ENCODE measurements around the gene CNKSR2.

DNA sequence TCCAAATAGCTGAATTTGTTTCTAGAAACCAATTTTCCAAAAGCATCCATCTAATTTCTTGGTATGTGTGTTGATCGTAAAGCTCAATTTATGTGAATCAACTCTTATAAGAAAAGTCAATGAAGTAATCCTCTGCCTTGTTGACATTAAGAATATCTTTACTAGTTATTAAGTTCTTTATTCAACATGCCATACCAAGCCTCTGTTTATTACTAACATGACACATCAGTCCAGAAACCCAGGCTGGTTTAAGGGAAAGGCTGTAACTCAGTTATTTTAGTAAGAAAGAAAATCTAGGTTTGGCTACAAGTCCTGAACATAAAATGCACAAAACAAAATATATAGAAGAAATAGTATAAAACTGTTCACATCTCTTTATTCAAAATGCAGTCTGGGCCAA is 235.9 kb downstream of the CNKSR2 start:
- TF ChIP-seq, protein P1, sequence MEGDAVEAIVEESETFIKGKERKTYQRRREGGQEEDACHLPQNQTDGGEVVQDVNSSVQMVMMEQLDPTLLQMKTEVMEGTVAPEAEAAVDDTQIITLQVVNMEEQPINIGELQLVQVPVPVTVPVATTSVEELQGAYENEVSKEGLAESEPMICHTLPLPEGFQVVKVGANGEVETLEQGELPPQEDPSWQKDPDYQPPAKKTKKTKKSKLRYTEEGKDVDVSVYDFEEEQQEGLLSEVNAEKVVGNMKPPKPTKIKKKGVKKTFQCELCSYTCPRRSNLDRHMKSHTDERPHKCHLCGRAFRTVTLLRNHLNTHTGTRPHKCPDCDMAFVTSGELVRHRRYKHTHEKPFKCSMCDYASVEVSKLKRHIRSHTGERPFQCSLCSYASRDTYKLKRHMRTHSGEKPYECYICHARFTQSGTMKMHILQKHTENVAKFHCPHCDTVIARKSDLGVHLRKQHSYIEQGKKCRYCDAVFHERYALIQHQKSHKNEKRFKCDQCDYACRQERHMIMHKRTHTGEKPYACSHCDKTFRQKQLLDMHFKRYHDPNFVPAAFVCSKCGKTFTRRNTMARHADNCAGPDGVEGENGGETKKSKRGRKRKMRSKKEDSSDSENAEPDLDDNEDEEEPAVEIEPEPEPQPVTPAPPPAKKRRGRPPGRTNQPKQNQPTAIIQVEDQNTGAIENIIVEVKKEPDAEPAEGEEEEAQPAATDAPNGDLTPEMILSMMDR (IDR thresholded peaks at IDR 0.05; ENCODE audit: insufficient read depth, low read length, poor library complexity, severe bottlenecking): no peak
- no peak for TF ChIP-seq EZH2phosphoT487 (conservative IDR thresholded peaks at IDR 0.05; ENCODE audit: low read length)

Data from SU-DHL-6 (cell line).